Mesenteric fat pad (tissue), 1 donor: Measurements from ENCODE around the gene TRPM3. TPM values are rescaled to one million over a fixed set of nuclear protein-coding genes. Genes with fewer than 3 reads are reported as not detected.

Source experiments
- DNase-seq: peaks from one replicate; pipeline ENCODE4 v3.0.0-alpha.2; 2020; ENCODE audit warnings: low spot score
- microRNA-seq: library from miRNA; unstranded; fragments of <30 nt; microRNA quantifications from one replicate; pipeline ENCODE4 v1.2.0, GENCODE V29; 2020; ENCODE audit warnings: borderline number of aligned reads
- total RNA-seq: library from RNA; stranded (reverse); fragmentation: NEBNext Ultra II Directional; extraction: Animal tissue kit (Norgen Biotek cat#: 25700); gene quantifications from one replicate; pipeline ENCODE4 v1.2.1, GENCODE V29; 2021
- donor health status: DM: yes; HTN: yes; CAD: no.

TRPM3 gene
- total RNA-seq, 1 donor from 2014 or later: 0.48 TPM

GRCh38 chr9:70492319-70492777 lies 629.1 kb downstream of the TRPM3 start:
- no peak for DNase-seq

GRCh38 chr9:70491426-70492318 lies 629.7 kb downstream of the TRPM3 start:
- DNase-seq: no peak

GRCh38 chr9:70490478-70490877 lies 630.9 kb downstream of the TRPM3 start:
- no peak for DNase-seq

GRCh38 chr9:70488793-70489105 lies 632.7 kb downstream of the TRPM3 start:
- no peak for DNase-seq

- no peak for DNase-seq
Observed at GRCh38 chr9:70488098-70488792, 633.2 kb downstream of the TRPM3 start.

GRCh38 chr9:70486127-70486526 lies 635.3 kb downstream of the TRPM3 start:
- DNase-seq: no peak

- no peak for DNase-seq
Observed at GRCh38 chr9:70485273-70485858, 636.1 kb downstream of the TRPM3 start.

GRCh38 chr9:70484232-70485130 lies 636.9 kb downstream of the TRPM3 start:
- no peak for DNase-seq

- no peak for DNase-seq
Observed at GRCh38 chr9:70481471-70481870, 640.0 kb downstream of the TRPM3 start.

- peak; percentile 92 for DNase-seq
Observed at GRCh38 chr9:70480405-70480980, 640.9 kb downstream of the TRPM3 start.

GRCh38 chr9:70479880-70480291 lies 641.5 kb downstream of the TRPM3 start:
- DNase-seq: no peak

Small RNAs within 50 kb of the gene (microRNA-seq; reads per million reads assigned to microRNA genes)
- 154 reads per million, percentile 53 among the genes with 10 or more reads in this experiment for gene MIR204
